ENCODE results near the gene TTLL13. TPM values are rescaled to one million over a fixed set of nuclear protein-coding genes. Genes with fewer than 3 reads are reported as not detected.
A peak's percentile ranks its signal among the peaks of the same experiment; 100 is the strongest.
"Not testable (repeated sequence)": the region's sequence is repeated elsewhere in the genome, so short reads cannot be mapped to it uniquely, and the experiment has no call there.

The TTLL13 gene
- total RNA-seq, 4 donors from 2014 or later, result not detected

- intact Hi-C loops (cut with DNase I), result no loop called here
- 72 to 89% methylated on average over 6 to 8 of the region's 10 CpGs for WGBS, 2 donors
- Histone ChIP-seq H3K27ac (no peak overlapping the region), H3K4me1 (peaks cover 0 to 4% (median 3%) of the 10 kb centered on the region in 3 donors), H3K9me3 (no peaks in the 10 kb centered on the region), H3K36me3 (peaks cover 0 to 27% (median 9%) of the 10 kb centered on the region in 3 donors), H3K27me3 (no peaks in the 10 kb centered on the region), H3K4me3 (no peak overlapping the region)
- TF ChIP-seq POLR2A (IDR thresholded peaks at IDR 0.05), result no peak
- TF ChIP-seq, protein P1, sequence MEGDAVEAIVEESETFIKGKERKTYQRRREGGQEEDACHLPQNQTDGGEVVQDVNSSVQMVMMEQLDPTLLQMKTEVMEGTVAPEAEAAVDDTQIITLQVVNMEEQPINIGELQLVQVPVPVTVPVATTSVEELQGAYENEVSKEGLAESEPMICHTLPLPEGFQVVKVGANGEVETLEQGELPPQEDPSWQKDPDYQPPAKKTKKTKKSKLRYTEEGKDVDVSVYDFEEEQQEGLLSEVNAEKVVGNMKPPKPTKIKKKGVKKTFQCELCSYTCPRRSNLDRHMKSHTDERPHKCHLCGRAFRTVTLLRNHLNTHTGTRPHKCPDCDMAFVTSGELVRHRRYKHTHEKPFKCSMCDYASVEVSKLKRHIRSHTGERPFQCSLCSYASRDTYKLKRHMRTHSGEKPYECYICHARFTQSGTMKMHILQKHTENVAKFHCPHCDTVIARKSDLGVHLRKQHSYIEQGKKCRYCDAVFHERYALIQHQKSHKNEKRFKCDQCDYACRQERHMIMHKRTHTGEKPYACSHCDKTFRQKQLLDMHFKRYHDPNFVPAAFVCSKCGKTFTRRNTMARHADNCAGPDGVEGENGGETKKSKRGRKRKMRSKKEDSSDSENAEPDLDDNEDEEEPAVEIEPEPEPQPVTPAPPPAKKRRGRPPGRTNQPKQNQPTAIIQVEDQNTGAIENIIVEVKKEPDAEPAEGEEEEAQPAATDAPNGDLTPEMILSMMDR (IDR thresholded peaks at IDR 0.05), result no peak
- no peak for DNase-seq
Measured at GRCh38 chr15:90243943-90244639, 5.3 kb upstream of the TTLL13 start.

DNA sequence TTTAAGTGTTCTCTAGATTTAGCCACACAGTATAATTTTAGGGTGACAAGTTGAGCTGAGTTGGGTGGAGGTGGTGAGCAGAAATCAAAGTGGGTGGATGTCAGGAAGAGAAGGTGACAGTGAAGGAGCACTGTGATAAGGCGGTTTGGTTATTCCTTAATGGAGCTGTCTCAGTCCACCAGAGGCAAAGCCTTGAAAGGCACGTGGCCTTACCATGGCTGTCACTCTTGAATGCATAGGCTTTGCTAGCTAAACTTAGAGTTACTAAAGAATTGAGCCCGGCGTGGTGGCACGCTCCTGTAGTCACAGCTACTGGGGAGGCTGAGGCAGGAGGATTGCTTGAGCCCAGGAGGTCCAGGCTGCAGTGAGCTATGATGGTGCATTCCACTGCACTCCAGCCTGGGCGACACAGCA is 560 bp upstream of the TTLL13 start:
- Histone ChIP-seq H3K4me3 (peak overlapping the region in 3 of 4 donors; percentile 57 to 67 (median 59)), H3K27ac (peak overlapping the region in 2 of 4 donors; percentile 39 to 54), H3K9me3 (no peaks in the 10 kb centered on the region), H3K27me3 (no peaks in the 10 kb centered on the region), H3K36me3 (no peaks in the 10 kb centered on the region), H3K4me1 (peaks cover 3 to 16% (median 8%) of the 10 kb centered on the region in 3 donors)
- intact Hi-C loops (cut with DNase I), result no loop called here
- DNase-seq, result no peak
- TF ChIP-seq, protein P1 (IDR thresholded peaks at IDR 0.05), result no peak
- TF ChIP-seq POLR2A (IDR thresholded peaks at IDR 0.05), result no peak
- WGBS, 2 donors, result 68 to 69% methylated on average over 5 to 6 of the region's 6 CpGs

DNA sequence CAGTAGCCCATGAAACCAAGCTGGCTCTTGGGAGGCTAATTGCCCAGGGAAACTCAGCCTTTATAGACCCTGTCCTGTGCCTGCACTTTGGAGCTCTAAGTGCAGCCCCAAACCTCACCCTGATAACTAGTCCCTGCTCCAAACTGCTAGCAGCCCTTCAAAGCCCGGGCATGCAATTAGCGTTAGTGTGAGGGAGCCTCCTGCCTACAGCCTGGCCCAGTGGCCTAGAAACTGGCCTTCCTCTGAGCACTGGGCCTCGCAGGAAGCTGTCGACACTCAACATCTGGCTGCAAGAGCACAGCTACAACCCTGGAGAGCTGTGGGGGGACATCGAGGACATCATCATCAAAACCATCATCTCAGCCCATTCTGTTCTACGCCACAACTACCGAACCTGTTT is 8.4 kb downstream of the TTLL13 start:
- H3K36me3 ChIP-seq, result no peaks in the 10 kb centered on the region
- intact Hi-C loops (cut with DNase I), result no loop called here
- 92% methylated on average over 5 of the region's 7 CpGs; no CpG with 5 or more reads in 1 of the 2 donors for WGBS, 2 donors
- H3K4me3 ChIP-seq, result no peak overlapping the region
- no peaks in the 10 kb centered on the region for H3K27me3 ChIP-seq
- TF ChIP-seq, protein P1 (IDR thresholded peaks at IDR 0.05), result no peak
- TF ChIP-seq POLR2A (IDR thresholded peaks at IDR 0.05), result no peak
- no peak for DNase-seq
- peaks cover 4 to 15% (median 14%) of the 10 kb centered on the region in 3 donors for H3K4me1 ChIP-seq
- H3K27ac ChIP-seq, result no peak overlapping the region
- no peaks in the 10 kb centered on the region for H3K9me3 ChIP-seq

DNA sequence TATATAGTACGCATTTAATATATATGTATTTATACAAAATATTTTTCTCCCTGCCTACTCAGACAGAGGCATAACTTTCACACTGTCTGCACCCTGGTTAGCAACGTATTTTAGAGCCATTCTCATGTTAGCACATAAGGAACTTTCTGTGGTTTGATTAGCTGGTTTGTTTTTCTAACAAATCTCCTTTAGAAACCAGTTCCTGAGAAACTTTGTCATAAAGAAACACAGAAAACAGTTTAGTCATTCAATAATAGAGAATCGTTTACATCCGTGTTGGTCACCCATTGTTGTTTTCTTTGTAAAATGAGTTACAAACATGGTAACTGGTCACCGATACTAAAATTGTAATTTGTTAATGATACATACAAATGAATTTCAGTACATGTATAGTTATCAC is 10.2 kb downstream of the TTLL13 start:
- WGBS, 2 donors, result 51 to 81% methylated on average over 5 of the region's 5 CpGs
- Histone ChIP-seq H3K4me3 (no peak overlapping the region), H3K9me3 (no peaks in the 10 kb centered on the region), H3K27me3 (no peaks in the 10 kb centered on the region), H3K4me1 (peaks cover 8 to 22% (median 17%) of the 10 kb centered on the region in 3 donors), H3K36me3 (no peaks in the 10 kb centered on the region), H3K27ac (no peak overlapping the region)
- intact Hi-C loops (cut with DNase I), result no loop called here
- no peak for TF ChIP-seq POLR2A (IDR thresholded peaks at IDR 0.05)
- TF ChIP-seq, protein P1 (IDR thresholded peaks at IDR 0.05), result no peak
- DNase-seq, result no peak

DNA sequence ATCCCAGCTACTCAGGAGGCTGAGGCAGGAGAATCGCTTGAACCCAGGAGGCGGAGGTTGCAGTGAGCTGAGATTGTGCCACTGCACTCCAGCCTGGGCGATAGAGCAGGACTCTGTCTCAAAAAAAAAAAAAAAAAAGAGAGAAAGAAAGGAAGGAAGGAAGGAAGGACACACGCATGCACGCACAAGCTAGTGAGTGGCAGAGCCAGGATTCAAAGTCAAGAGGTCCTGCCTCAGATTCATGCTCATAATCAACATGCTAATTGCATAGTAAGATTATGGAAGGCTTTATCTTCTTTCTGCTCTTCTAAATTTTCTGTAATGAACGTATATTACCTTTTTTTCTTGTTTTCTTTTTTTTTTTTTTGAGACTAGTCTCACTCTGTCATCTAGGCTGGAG is 11.4 kb downstream of the TTLL13 start:
- H3K9me3 ChIP-seq; H3K27me3 ChIP-seq; H3K4me3 ChIP-seq; H3K36me3 ChIP-seq; intact Hi-C loops (cut with DNase I); H3K27ac ChIP-seq; DNase-seq: not testable (repeated sequence)
- 82 to 84% methylated on average over 6 of the region's 6 CpGs for WGBS, 2 donors
- H3K4me1 ChIP-seq, result peaks cover 12 to 29% (median 21%) of the 10 kb centered on the region in 3 donors
